Testis (tissue), 3 donors: ENCODE measurements around the gene CDH12. TPM values are rescaled to one million over a fixed set of nuclear protein-coding genes. Genes with fewer than 3 reads are reported as not detected.

Experiments
- DNase-seq: peaks from one replicate; pipeline ENCODE4 v3.0.0-alpha.2; 2019
- H3K27ac ChIP-seq, 2 donors: fragments of 200-600 bp; sonication (generic); one replicate each; pipeline ENCODE4 v1.5.1; 2019
- H3K27me3 ChIP-seq: fragments of 200-600 bp; sonication (generic); one replicate; pipeline ENCODE4 v1.5.1; 2019
- H3K36me3 ChIP-seq: fragments of 200-600 bp; sonication (generic); one replicate; pipeline ENCODE4 v1.5.1; 2017; ENCODE audit warnings: low read depth; ENCODE audit errors: missing control alignments
- H3K4me1 ChIP-seq: fragments of 200-600 bp; sonication (generic); one replicate; pipeline ENCODE4 v1.5.1; 2019
- H3K4me3 ChIP-seq, 2 donors: fragments of 200-600 bp; sonication (generic); one replicate each; pipeline ENCODE4 v1.5.1; 2017 to 2019
- H3K9me3 ChIP-seq: fragments of 200-600 bp; sonication (generic); one replicate; pipeline ENCODE4 v1.5.1; 2017
- POLR2A ChIP-seq: fragments of 450-650 bp; IDR thresholded peaks from one replicate; pipeline ENCODE4 v1.6.1; 2017; ENCODE audit warnings: antibody characterized with exemption, mild to moderate bottlenecking, moderate library complexity
- WGBS, 2 donors: methylation state at CpG; one replicate each; pipeline ENCODE4 v1.1.5; 2018; 5-methylcytosine and 5-hydroxymethylcytosine counted together
- intact Hi-C: fragments of 100-400 bp; cut with DNase I; formaldehyde crosslinking; loops from one replicate; pipeline ENCODE4 v1.15.1; 2023; ENCODE audit warnings: low total_unique reads
- polyA plus RNA-seq: library from polyadenylated mRNA; stranded (reverse); fragments of 350-450 nt; fragmentation: Illumina TruSeq; extraction: RNeasy Lipid Tissue Mini Kit (QIAGEN cat#74804); gene quantifications from one replicate; pipeline ENCODE4 v1.2.3, GENCODE V29; 2014; ENCODE audit warnings: low read depth, low replicate concordance; ENCODE audit not compliant: insufficient read depth
- total RNA-seq, 2 donors: library from RNA; depleted of rRNA; stranded (reverse); fragments of >200 nt; gene quantifications; one replicate each; pipeline ENCODE4 v1.2.3, GENCODE V29; 2016
- TF ChIP-seq, protein P1 (sequence below), 3 experiments: fragments of 450-650 bp in 2 of 3; fragments of 200-600 bp in 1 of 3; sonication (generic) in 1 of 3; IDR thresholded peaks; one replicate each; pipeline ENCODE4 v1.5.1; 2016 to 2019; ENCODE audit warnings: antibody characterized with exemption in 3 of 3, mild to moderate bottlenecking in 2 of 3, moderate library complexity in 1 of 3

The CDH12 gene
- total and polyA plus RNA-seq, 3 donors from 2014 or later: 0.87 to 2.3 (median 2.3) TPM

DNA sequence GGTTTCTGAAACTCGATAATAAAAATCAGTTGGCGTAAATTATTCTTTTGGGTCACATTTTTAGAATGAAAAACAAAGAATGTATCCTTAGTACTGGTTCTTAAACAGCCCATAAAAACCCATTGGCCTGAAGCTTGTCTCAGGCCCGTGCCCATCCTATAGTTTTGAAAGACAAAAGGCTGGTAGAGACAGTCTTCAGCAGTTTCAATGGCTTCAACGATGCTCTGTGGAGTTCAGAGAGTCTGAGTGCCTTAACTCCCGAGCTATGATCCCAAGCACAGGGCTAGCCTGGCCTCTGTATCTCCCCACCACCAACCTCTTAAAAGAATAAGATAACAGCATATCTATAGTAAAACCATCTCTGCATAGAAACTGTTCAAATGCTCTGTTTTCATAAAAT, 595.0 kb downstream of the CDH12 start:
- H3K4me1 ChIP-seq: no peaks in the 10 kb centered on the region
- H3K27me3 ChIP-seq: no peaks in the 10 kb centered on the region
- no peak for DNase-seq
- H3K4me3 ChIP-seq: no peak overlapping the region
- WGBS, 2 donors: 70 to 80% methylated on average over 5 of the region's 5 CpGs
- TF ChIP-seq, protein P1, sequence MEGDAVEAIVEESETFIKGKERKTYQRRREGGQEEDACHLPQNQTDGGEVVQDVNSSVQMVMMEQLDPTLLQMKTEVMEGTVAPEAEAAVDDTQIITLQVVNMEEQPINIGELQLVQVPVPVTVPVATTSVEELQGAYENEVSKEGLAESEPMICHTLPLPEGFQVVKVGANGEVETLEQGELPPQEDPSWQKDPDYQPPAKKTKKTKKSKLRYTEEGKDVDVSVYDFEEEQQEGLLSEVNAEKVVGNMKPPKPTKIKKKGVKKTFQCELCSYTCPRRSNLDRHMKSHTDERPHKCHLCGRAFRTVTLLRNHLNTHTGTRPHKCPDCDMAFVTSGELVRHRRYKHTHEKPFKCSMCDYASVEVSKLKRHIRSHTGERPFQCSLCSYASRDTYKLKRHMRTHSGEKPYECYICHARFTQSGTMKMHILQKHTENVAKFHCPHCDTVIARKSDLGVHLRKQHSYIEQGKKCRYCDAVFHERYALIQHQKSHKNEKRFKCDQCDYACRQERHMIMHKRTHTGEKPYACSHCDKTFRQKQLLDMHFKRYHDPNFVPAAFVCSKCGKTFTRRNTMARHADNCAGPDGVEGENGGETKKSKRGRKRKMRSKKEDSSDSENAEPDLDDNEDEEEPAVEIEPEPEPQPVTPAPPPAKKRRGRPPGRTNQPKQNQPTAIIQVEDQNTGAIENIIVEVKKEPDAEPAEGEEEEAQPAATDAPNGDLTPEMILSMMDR (IDR thresholded peaks at IDR 0.05): no peak
- TF ChIP-seq POLR2A: no peak
- H3K36me3 ChIP-seq: no peaks in the 10 kb centered on the region
- H3K27ac ChIP-seq: no peak overlapping the region
- H3K9me3 ChIP-seq: no peaks in the 10 kb centered on the region
- intact Hi-C loops: no loop called here

DNA sequence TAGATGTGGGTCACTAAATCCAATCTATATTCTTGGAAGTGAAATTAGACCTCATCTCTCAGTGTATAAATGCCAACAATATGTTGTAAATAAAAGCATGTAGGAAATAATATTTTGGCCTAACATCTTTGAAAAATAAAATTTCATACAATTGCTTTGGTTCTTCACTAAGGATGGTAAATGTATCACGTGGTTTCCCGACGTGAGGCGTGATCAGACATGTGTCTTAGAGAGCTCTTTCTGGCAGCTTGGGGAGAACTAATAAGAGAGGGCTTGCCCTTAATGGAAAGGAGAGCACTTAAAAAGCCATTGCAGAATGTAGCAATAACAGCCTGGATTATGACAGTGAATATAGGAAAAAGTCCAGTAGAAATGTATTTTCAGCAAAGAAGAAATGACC, 602.6 kb downstream of the CDH12 start:
- no peak overlapping the region for H3K4me3 ChIP-seq
- 38 to 56% methylated on average over 4 of the region's 4 CpGs for WGBS, 2 donors
- no peaks in the 10 kb centered on the region for H3K4me1 ChIP-seq
- intact Hi-C loops: no loop called here
- H3K27me3 ChIP-seq: no peaks in the 10 kb centered on the region
- H3K36me3 ChIP-seq: no peaks in the 10 kb centered on the region
- no peak overlapping the region for H3K27ac ChIP-seq
- H3K9me3 ChIP-seq: no peaks in the 10 kb centered on the region
- no peak for TF ChIP-seq POLR2A
- TF ChIP-seq, protein P1 (IDR thresholded peaks at IDR 0.05): no peak
- no peak for DNase-seq

DNA sequence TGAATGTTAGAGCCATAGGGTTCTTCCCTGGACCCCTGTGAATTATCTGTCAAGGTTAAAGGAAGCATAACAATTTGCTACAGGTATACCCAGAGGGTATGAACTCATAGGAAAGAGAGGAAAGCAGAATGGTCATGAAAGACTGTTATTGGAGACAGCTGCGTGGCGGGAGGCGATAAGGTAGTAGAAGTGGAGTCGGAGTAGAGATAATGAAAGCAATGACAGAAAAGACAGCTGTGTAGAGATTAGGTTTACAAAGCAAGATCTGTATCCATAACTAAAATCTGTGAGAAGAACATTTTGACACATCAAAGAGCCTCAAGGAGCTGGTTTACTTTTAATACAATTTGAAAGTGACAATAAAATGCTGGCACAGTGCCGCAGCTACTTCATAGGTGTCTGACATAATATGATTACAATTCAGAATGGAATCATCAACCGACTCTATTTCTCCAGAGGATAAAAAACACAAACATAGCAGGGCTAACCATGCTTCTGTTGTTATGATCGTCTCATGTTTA, 603.9 kb downstream of the CDH12 start:
- no peaks in the 10 kb centered on the region for H3K36me3 ChIP-seq
- intact Hi-C loops: no loop called here
- H3K9me3 ChIP-seq: no peaks in the 10 kb centered on the region
- no peak for DNase-seq
- no peak overlapping the region for H3K27ac ChIP-seq
- no peak overlapping the region for H3K4me3 ChIP-seq
- no peak for TF ChIP-seq POLR2A
- TF ChIP-seq, protein P1 (IDR thresholded peaks at IDR 0.05): no peak
- no peaks in the 10 kb centered on the region for H3K27me3 ChIP-seq
- H3K4me1 ChIP-seq: no peaks in the 10 kb centered on the region
- 62 to 65% methylated on average over 7 of the region's 7 CpGs for WGBS, 2 donors

DNA sequence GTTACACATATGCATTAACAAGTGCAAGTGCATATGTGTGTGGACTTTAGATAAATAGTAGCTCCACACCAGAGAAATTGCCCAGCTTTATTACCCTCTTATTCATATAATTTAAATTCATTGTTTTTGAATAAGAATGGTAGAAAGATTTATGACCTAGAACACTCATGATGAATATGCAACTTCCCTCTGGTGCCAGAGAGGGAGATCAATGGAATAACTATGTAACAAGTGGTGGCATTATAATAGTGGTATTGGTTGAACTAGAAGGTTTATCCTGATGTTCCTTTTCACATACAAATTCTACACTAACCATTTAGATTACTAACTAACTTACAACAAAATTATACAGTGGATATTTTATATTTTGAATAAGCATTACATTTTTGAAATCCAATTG, 607.4 kb downstream of the CDH12 start:
- intact Hi-C loops: no loop called here
- Histone ChIP-seq H3K27me3 (no peaks in the 10 kb centered on the region), H3K27ac (no peak overlapping the region), H3K9me3 (no peaks in the 10 kb centered on the region), H3K4me1 (no peaks in the 10 kb centered on the region), H3K36me3 (no peaks in the 10 kb centered on the region), H3K4me3 (no peak overlapping the region)
- no peak for TF ChIP-seq POLR2A
- TF ChIP-seq, protein P1 (IDR thresholded peaks at IDR 0.05): no peak
- DNase-seq: no peak

DNA sequence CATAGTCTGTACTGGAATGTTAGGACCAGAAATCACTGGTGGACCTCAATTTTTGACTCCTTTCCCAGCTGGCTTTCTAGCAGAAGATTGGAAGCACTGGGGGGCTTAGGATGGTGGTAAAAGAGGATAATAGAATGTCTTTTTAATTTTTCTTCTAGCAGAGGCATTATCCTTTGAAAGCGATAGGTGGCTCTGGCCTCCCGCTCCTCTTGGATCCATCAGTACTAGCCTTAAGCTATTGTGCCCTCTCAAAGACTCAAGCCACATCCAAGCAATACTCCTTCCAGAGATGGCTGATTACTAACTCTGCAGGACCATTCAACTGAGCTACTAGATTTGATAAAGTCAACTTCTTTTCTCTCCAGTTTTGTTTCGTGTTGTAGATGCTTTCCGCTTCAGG, 610.6 kb downstream of the CDH12 start:
- Histone ChIP-seq H3K4me3 (no peak overlapping the region), H3K36me3 (no peaks in the 10 kb centered on the region), H3K27me3 (no peaks in the 10 kb centered on the region), H3K27ac (no peak overlapping the region), H3K9me3 (no peaks in the 10 kb centered on the region), H3K4me1 (no peaks in the 10 kb centered on the region)
- no peak for TF ChIP-seq POLR2A
- TF ChIP-seq, protein P1 (IDR thresholded peaks at IDR 0.05): no peak
- intact Hi-C loops: no loop called here
- DNase-seq: no peak
- WGBS, 2 donors: 84 to 90% methylated on average over 4 of the region's 4 CpGs
